Measurements from ENCODE around the gene DOK6. TPM values are rescaled to one million over a fixed set of nuclear protein-coding genes. Genes with fewer than 3 reads are reported as not detected.

DOK6 gene
- total and polyA plus RNA-seq, 2 of the 13 experiments (the other 11 are each of a cell fraction or from before 2014, with no cell fraction given), result 17.0 to 17.2 TPM

GRCh38 chr18:69774831-69775230, 374.1 kb downstream of the DOK6 start (continued):
- TF ChIP-seq PRDM10 (CRISPR knock-in tag; IDR thresholded peaks at IDR 0.05; ENCODE audit: low read depth), result no peak
- no peak for TF ChIP-seq SRY (CRISPR knock-in tag; IDR thresholded peaks at IDR 0.05)
- no peak for TF ChIP-seq RXRA (CRISPR knock-in tag; IDR thresholded peaks at IDR 0.05)
- no peak for TF ChIP-seq SIX1 (CRISPR knock-in tag; IDR thresholded peaks at IDR 0.05; ENCODE audit: borderline replicate concordance)

- Histone ChIP-seq H3K4me3 (replicated peaks in 1 of 3; ENCODE audit: insufficient read depth in 1 of 3, low read depth in 2 of 3, low read length in 3 of 3) (no peak overlapping the region), H3K27ac (ENCODE audit: extremely low read length, insufficient read depth, low read length) (no peak overlapping the region), H4K20me1 (ENCODE audit: insufficient read depth, low read length) (no peaks in the 10 kb centered on the region), H2AFZ (ENCODE audit: low read length) (no peak overlapping the region), H3K27me3 (ENCODE audit: control insufficient read depth in 1 of 2, insufficient read depth in 2 of 2, low read length in 2 of 2) (no peaks in the 10 kb centered on the region), H3K4me2 (ENCODE audit: low read depth, low read length) (no peak overlapping the region), H3K79me2 (ENCODE audit: insufficient read depth, low read length) (no peaks in the 10 kb centered on the region), H3K4me1 (ENCODE audit: insufficient read depth, low read length) (peaks cover 16% of the 10 kb centered on the region), H3K9ac (ENCODE audit: insufficient read depth, low read depth, low read length) (no peak overlapping the region), H3K36me3 (replicated peaks in 1 of 2; ENCODE audit: control insufficient read depth in 1 of 2, insufficient read depth in 2 of 2, low read length in 2 of 2) (no peaks in the 10 kb centered on the region), H3K9me3 (ENCODE audit: low read length) (no peaks in the 10 kb centered on the region)
- DNase-seq (ENCODE audit: low spot score) (no peak), FAIRE-seq (no peak), ATAC-seq (no peak)
- POLR2A ChIA-PET, result no interaction called here
- CTCF ChIA-PET (ENCODE audit: low intra/inter-chr PET ratio, low total read pairs), result no interaction called here
- in situ Hi-C loops (cut with HindIII; ENCODE audit: extremely low pct_ligation_motif_present, low pct_unique_long_range_greater_than_20kb), result no loop called here
- intact Hi-C loops (cut with micrococcal nuclease; ENCODE audit: unreplicated experiment), result no loop called here
- TF ChIP-seq MAFK (conservative IDR thresholded peaks at IDR 0.05 in 1 of 2, IDR thresholded peaks at IDR 0.05 in 1 of 2; ENCODE audit: low read length in 2 of 2), result peak; percentile 89 to 97
- TF ChIP-seq ZNF329 (CRISPR knock-in tag; IDR thresholded peaks at IDR 0.05; ENCODE audit: low read depth), result no peak
- peak; percentile 91 for TF ChIP-seq MAFF (IDR thresholded peaks at IDR 0.05; ENCODE audit: low read depth, low read length)
- no peak for TF ChIP-seq ZBTB34 (CRISPR knock-in tag; IDR thresholded peaks at IDR 0.05)
- BruUV-seq (replicated peaks), result no TSS peak
These were observed 376.6 kb downstream of the DOK6 start for GRCh38 chr18:69777248-69777647.
